HG02938 (cell line): ENCODE results near the gene ARAP1.

Experiments used
- ATAC-seq: cut with Tn5 transposase; IDR thresholded peaks from one replicate; pipeline ENCODE4 v1.9.1; 2021; ENCODE audit warnings: mild to moderate bottlenecking, moderate library complexity; ENCODE audit not compliant: unreplicated experiment

Gene ARAP1

DNA sequence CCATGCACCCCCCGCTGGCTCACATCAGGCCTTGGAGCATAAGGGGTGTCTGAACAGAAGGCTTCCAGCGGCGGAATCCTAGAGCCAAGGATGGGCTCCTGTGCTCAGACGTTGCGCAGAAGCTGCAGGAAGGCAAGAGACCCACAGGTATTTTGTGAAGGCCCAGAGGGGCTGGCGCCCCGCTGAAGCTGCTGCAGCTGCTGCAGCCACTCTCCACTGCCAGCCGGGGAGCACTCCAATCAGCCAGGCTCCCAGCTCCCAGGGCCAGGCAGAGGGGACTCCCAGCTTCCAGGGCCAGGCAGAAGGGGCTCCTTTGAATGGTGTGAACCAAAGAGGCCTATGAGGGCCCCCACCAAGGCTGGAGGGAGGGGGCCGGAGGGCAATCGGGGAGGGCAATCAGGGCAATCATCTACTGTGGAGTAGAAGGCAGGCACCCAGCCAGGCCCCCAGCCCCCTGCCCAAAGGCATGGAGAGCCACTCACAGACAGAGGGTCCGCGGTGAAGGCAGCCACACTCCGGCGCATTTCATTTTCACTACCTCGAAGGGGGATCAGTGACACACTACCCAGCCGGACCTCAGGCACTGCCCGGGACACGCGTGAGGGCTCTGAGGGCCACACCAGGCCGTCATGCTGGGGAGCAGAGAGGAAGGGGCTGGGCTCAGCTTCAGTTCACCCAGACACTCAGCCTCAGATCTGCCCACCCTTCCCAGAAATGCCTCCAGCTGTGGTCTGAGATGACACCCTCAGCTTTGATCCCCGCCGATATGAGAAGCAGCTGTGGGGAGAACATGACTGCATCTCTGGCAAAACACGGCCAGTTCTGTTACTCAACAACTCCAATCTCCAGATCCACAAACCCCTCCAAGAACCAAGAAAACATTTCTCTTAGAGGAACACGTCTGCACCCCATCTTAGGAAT lies 66.4 kb downstream of the ARAP1 start:
- no peak for ATAC-seq

DNA sequence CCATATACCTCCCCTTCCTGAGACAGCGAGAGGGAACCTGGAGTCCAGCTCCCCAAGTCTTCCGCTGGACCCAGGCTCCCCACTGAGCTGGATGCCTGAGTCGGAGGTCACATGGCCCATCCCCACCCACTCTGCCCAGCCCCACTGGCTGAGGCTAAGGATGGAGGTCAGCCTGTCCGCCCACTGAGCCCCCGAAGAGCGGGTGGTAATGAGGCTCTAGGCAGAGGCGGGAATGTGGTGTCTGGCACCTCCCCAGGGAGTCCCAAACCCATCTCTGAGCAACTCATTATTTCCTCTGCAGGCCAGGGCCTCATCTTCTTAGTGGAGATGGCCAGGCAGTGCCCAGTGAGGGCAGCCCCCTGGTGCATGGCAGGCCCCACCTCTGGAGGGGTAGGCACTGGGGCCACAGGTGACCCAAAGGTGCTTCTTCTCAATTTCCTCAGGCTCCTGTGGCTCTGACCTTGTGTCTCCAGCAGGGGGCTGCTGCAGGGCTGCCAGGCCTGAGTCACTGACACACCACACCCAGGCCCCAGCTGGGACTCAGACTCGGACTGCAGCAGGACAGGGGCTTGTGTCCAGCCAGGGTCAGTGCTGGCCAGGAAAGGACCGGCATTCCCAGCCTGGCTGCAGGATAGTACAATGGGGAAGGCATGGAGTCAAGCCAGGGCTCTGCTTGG lies 67.8 kb downstream of the ARAP1 start:
- no peak for ATAC-seq

- no peak for ATAC-seq
These were observed 68.4 kb downstream of the ARAP1 start for GRCh38 chr11:72683782-72684200.

- ATAC-seq = no peak
These were observed 69.4 kb downstream of the ARAP1 start for GRCh38 chr11:72682858-72683243.

DNA sequence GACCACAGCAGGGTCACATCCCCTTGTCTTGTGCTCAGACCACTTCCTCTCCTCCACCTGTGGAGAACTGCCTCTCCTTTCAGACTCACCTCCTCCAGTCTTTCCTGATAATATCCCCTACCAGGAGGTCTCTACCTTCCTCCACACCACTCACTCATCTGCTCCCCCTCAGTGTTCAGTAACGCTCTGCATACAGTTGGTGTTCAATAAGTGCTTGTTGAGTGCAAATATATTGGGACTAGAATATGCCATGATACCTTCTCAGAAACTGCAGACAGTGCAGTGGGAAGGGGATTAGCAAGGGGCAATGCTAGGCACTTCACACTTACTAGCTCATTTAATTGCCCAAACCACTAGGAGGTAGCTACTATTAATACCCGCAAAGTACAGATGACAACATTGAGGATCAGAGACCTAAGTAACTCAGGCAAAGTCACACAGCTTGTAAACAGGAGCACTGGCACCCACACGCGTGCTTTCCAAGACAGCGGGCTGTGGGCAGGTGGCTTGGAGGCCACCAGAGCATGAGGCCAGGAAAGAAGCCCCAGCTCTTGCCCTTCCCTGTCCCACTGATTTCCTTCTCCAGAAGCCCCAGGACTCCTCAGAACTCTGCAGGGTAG lies 69.9 kb downstream of the ARAP1 start:
- no peak for ATAC-seq

DNA sequence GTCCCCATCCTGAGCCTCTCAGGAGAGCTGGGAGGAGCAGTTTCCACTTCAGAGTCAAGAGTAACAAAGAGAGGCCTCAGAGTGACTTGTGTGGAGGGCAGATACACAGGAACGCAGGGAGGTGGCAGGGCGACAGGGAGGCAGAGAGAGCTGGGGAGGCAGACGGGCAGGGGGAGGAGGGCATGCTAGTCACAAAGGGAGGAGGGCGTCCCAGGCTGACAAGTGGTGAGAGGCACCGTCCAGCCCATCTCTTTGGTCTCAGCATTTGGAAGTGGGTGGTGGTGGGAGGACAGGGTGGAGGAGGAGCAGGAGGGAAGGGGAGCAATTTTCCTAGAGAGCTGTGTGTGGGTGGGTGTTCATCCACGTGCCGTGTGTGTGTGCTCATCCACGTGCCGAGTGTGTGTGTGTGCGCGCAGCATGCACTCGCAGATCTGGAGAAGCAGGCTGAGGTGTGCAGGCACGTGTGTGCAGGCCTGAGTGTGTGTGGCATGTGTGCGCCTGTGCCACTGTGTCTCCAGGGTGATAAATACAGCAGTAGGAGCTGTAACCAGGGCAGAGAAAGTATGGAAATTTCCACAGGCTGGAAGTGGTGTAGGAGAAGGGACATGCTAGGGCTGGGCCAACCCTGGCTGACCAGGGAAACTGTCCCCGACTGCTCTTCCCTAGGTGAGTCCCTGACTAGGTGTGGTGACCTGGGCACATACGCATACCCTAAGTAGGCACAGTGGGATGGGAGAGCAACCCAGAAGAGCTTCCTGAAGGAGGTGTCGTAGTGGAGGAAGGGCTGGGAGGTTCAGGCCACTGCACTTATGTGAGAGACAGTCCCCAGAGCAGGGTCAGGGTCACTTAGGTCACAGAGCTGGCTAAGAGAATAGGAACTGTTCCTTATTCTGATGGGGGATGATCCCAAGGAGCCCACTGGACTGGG lies 70.7 kb downstream of the ARAP1 start:
- no peak for ATAC-seq

DNA sequence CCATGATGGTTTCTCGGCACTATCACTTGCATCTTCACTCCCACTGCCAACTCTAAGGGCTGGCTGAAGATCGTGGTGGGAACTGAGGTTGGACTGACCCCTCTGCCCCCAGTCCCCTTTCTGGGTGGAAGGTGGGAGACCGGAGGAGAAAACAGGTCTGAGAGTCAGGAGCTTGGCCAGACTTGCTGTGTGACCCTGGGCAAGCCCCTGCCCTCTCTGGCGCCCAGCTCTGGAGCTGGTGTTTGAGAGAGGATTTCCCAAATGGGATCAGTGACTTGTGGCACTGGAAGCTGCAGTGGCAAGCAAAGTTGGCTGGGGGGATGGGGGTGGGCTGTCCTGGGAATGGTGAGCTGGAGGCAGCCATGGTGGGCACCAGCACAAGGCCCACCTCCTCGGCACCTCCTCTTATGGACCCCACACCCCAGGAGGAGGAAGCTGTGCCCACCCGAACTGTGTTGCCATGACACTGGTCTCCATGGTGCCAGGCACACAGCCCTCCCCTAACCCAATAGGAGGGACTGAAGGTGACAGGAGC lies 71.5 kb downstream of the ARAP1 start:
- no peak for ATAC-seq

DNA sequence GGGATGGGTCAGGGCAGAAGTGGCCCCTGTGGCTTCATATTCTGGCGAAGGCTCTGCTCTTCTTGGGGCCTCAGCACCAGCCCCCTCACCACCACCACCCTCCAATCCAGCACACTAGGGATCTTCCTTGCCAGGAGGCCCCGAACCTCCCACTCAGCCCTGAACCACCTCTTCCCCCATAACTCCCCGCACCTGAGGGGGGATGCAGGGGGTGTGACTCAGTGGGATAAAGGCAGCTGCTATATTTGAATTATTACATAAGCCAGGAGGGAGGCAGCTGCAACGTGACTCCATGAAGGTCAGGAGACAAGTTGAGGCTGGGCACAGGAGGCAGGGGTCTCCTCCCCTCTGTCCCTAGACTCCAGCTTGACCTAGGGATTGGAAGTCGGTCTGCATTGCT lies 72.3 kb downstream of the ARAP1 start:
- no peak for ATAC-seq

DNA sequence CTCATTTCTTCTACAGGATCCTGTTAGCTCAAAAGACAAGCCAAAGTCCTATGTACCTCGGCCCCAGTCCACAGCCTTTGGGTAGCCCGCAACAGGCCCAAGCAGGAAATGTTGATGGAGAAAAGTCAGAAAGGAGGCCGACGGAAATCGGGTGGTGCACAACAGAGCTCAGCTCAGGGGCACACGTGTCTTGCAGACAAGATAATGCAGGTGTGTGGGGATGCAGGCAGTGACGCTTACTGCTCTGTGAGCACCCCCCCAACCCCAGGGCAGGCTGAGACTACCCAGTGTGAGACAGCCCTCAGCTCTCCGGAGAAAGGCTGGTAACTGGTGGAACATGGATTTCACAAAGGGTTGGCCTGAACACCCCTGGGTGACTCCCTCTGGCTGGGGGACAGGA lies 73.7 kb downstream of the ARAP1 start:
- ATAC-seq = no peak

DNA sequence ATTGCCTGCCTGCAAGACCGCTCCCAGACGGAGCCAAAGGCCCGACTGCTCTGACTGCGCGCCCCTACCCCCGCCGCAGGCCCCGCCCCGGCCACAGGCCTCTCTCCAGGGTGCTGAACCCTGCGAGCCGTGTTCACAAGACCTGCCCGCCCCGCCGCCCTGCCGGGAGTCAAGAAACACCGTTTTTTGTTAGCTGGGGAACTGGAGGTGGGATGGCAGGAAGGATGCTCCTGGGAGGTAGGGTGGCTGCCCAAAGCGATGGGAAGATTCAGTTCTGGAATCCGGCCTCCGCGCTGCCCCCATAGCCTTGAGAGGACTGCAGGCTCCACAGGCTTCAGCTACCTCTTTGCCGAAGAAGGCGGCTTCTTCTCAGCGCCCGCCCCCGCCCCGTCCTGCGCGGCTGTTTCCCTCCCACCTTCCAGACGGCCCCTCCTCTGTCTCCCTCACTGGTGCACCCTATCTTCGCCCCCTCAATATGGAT lies 75.3 kb downstream of the ARAP1 start:
- no peak for ATAC-seq

- ATAC-seq = no peak
These were observed 77.0 kb downstream of the ARAP1 start for GRCh38 chr11:72675221-72675620.

DNA sequence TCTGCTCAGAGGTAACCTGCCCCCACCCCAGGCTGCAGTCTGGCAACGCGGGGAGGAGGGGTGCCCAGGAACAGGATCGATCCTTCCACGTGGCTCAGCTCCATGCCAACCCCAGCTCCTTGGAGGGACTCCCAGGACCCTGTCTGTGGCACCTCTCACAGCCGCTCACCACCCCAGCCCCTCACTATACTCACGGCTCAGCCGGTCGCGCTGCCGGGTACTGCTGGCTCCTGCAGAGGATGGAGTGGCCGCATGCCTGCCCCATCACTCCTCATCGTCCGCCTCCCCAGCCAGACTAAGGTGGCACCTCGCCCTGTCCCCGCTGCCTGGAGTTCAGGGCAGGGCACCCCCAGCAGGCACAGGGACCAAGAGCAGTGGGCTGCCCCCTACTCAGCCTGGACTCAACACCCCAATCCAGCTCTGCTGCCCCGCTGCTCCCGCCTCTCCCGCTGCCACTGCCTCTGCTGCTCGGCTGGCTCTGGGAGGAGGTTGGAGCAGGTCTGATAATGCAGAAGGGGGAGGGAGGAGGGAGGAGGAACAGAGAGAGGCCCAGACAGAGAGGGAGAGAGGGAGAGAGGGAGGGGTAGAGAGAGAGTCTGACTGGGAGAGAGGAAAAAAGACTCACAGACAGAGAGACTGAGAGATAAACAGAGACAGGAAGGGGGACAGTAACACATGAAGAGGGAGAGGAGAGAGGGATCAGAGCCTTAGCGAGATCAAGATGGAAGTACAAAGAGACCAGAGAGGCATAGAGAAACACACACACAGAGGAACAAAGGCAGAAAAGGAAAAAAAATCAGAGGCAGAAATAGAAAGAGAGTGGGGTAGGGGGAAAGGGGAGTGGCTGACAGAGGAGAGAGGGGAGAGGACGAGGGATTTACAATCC lies 78.0 kb downstream of the ARAP1 start, which contains the start of gene PDE2A:
Gene PDE2A (minus strand): TSS at position 480 of the 886 bp plus-strand sequence. CDS start 215 bp downstream, at position 265.
- no peak for ATAC-seq

- no peak for ATAC-seq
These were observed 78.8 kb downstream of the ARAP1 start for GRCh38 chr11:72673284-72673942.

DNA sequence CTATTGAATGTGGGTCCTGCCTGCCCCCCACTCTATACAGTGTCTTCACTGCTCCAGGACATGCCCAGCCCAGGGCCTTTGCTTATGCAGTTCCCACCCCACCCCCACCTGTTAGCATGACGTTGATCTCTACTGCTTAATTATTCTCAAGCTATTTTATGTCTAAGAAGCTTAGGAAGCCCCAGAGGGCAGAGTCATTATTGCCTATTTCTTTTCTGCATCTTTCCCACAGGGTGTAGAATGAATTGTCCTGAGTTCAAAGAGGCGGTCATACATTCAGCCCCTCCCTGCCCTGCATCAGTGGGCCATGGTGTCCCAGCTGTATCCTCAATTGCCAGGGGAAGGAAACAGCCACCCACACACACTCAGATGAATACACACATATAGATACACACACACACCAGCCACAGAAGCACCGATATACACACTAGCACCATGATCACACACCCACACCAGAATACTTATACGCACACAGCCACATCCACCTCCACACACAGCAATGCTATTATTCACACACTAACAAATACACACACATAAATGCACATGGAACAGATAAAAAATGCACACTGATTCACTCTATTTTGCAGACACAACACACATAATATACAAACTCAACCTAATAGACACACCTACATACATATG lies 79.5 kb downstream of the ARAP1 start:
- no peak for ATAC-seq

DNA sequence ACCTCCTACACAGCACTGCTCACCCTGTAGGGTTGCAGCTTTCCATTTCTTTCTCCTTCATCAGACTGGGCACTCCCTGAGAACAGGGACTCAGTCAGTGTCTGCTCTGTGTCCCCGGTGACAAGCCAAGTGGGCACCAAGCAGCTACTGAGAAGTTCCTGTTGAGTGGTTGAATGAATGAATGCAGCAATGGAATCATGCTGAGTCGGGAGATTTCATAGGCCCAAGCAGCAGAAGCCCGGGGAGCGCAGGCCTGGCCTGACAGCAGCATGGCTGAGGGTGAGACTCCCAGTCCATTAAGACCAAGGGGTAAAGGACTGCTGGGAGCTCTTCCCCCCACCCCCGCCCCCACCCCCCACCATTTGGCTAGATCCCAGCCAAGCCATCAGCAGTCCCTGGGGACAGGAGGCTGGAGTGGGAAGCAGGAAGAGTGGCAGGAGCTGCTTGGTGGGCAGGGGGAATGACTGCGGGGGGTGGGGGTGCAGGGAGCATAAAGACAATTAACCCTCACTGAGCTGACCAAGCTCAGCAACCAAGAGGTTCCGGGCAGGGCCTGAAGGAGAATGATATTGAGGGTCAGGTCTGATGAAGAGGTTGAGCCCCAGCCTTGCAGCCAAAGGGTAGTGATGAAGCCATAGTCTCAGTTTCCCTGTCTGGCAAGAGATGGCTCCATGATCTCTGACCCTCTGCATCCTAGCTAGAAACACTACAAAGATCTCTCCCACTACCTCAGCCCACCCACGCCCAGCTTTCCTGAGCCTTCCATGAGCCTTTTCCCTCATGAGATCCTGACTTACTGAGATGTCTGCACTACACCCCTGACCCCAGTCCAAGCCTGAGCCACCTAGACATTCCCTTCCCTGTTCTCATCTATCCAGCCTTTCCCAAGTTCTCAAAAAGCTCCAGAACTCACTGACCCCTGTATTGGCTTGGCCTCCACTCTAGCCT lies 80.8 kb downstream of the ARAP1 start:
- ATAC-seq = no peak

DNA sequence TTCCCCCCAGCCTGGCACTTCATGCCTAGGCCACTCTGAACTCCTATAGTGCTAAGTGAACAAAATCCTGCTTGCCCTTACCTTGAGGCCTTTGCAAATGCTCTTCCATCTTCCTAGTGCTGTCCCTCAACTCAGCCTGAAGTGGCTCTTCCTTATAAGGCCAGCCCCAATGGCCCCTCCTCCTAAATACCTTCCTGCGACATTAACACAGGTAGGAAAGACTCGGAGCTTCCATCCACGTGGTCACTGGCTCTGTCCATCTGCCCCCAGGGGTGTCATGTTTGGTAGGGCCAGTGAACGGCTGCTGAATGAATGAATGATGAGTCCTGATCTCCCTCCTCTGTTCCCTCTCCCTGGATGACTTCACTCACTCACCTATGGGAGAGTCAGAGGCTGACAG lies 82.2 kb downstream of the ARAP1 start:
- ATAC-seq = no peak

GRCh38 chr11:72669527-72669926 lies 82.7 kb downstream of the ARAP1 start:
- no peak for ATAC-seq
